A673 (cell line): ENCODE data around the gene MOCS1. TPM values are rescaled to one million over a fixed set of nuclear protein-coding genes. Genes with fewer than 3 reads are reported as not detected.

Experiments used
- BruUV-seq: library from RNA; stranded (reverse); fragments of 400-500 nt; replicated peaks from 2 replicates; lab custom pipeline; 2021; lab: Mats Ljungman, UMichigan
- CTCF ChIA-PET: fragments of 300-600 bp; sonication (Branson Sonifier 250); formaldehyde crosslinking; loops from one replicate; lab custom pipeline; 2022; ENCODE audit warnings: antibody characterized with exemption; lab: Charles Lee
- POLR2A ChIA-PET: fragments of 300-600 bp; sonication (Branson Sonifier 250); formaldehyde crosslinking; loops from one replicate; lab custom pipeline; 2022; ENCODE audit warnings: antibody characterized with exemption; ENCODE audit not compliant: low non-redundant PET; lab: Charles Lee
- DNase-seq: peaks from one replicate; pipeline ENCODE4 v3.0.0-alpha.2; 2015; ENCODE audit warnings: low spot score
- H3K27ac ChIP-seq: fragments of 200-600 bp; sonication (generic); 2 replicates; pipeline ENCODE4 v1.5.1; 2016; ENCODE audit warnings: mixed run types, low read depth, mild to moderate bottlenecking, mixed read lengths, antibody characterized with exemption, low read length; ENCODE audit not compliant: poor library complexity, severe bottlenecking
- H3K27me3 ChIP-seq: fragments of 200-600 bp; sonication (generic); replicated peaks from 2 replicates; pipeline ENCODE4 v1.6.1; 2017; ENCODE audit warnings: mixed run types, low read depth, mild to moderate bottlenecking, mixed read lengths, antibody characterized with exemption, low read length; ENCODE audit not compliant: insufficient read depth, poor library complexity
- H3K36me3 ChIP-seq: fragments of 200-600 bp; sonication (generic); 2 replicates; pipeline ENCODE4 v1.6.1; 2016; ENCODE audit warnings: mixed run types, mild to moderate bottlenecking, mixed read lengths, antibody characterized with exemption, low read length; ENCODE audit not compliant: insufficient read depth, poor library complexity, severe bottlenecking
- H3K4me1 ChIP-seq: fragments of 200-600 bp; sonication (generic); 2 replicates; pipeline ENCODE4 v1.6.1; 2017; ENCODE audit warnings: mixed run types, mild to moderate bottlenecking, mixed read lengths, antibody characterized with exemption, low read length; ENCODE audit not compliant: insufficient read depth, poor library complexity, severe bottlenecking
- H3K4me3 ChIP-seq: fragments of 200-600 bp; sonication (generic); 2 replicates; pipeline ENCODE4 v1.5.1; 2016; ENCODE audit warnings: low read depth, mixed run types, mild to moderate bottlenecking, mixed read lengths, low read length; ENCODE audit not compliant: poor library complexity, severe bottlenecking
- H3K9me3 ChIP-seq: fragments of 200-600 bp; sonication (generic); 2 replicates; pipeline ENCODE4 v1.6.1; 2016; ENCODE audit warnings: mixed run types, low read depth, mild to moderate bottlenecking, mixed read lengths, antibody characterized with exemption, low read length; ENCODE audit not compliant: poor library complexity, severe bottlenecking
- EZH2 ChIP-seq: fragments of 200-600 bp; sonication (generic); IDR thresholded peaks from 2 replicates; pipeline ENCODE4 v1.6.1; 2017; ENCODE audit warnings: borderline replicate concordance, low read depth, mild to moderate bottlenecking, mixed read lengths, antibody characterized with exemption, low read length; ENCODE audit not compliant: poor library complexity, severe bottlenecking
- intact Hi-C: fragments of 100-400 bp; cut with micrococcal nuclease; formaldehyde crosslinking; loops from one replicate; pipeline ENCODE4 v1.10.0; 2022; ENCODE audit not compliant: unreplicated experiment
- total RNA-seq: library from RNA; stranded (reverse); gene quantifications from 2 replicates; pipeline ENCODE4 v1.2.3, GENCODE V29; 2021
- TF ChIP-seq, protein P1 (sequence below): fragments of 300-800, 200-600 bp; sonication (generic); conservative IDR thresholded peaks from 2 replicates; pipeline ENCODE4 v1.5.1; 2017; ENCODE audit warnings: low read depth, mild to moderate bottlenecking, antibody characterized with exemption, low read length, moderate library complexity, mixed read lengths

MOCS1 gene
- total RNA-seq, 1 experiment from 2014 or later = 2.5 TPM

- ChIA-PET CTCF (no interaction called here), POLR2A (no interaction called here)
- intact Hi-C loops = loop anchor here (1.0 kb wide), 2 partner anchors 515 to 530 kb away; no protein-coding TSS in a partner anchor
- Histone ChIP-seq H3K4me1 (no peaks in the 10 kb centered on the region), H3K4me3 (no peak overlapping the region), H3K36me3 (no peaks in the 10 kb centered on the region), H3K27ac (no peak overlapping the region), H3K27me3 (no peaks in the 10 kb centered on the region), H3K9me3 (no peaks in the 10 kb centered on the region)
- no peak for DNase-seq
- no peak for TF ChIP-seq EZH2
- TF ChIP-seq, protein P1, sequence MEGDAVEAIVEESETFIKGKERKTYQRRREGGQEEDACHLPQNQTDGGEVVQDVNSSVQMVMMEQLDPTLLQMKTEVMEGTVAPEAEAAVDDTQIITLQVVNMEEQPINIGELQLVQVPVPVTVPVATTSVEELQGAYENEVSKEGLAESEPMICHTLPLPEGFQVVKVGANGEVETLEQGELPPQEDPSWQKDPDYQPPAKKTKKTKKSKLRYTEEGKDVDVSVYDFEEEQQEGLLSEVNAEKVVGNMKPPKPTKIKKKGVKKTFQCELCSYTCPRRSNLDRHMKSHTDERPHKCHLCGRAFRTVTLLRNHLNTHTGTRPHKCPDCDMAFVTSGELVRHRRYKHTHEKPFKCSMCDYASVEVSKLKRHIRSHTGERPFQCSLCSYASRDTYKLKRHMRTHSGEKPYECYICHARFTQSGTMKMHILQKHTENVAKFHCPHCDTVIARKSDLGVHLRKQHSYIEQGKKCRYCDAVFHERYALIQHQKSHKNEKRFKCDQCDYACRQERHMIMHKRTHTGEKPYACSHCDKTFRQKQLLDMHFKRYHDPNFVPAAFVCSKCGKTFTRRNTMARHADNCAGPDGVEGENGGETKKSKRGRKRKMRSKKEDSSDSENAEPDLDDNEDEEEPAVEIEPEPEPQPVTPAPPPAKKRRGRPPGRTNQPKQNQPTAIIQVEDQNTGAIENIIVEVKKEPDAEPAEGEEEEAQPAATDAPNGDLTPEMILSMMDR = no peak
- no TSS peak for BruUV-seq
Measured at GRCh38 chr6:39891976-39892375, 42.3 kb downstream of the MOCS1 start.

GRCh38 chr6:39891353-39891752 lies 42.9 kb downstream of the MOCS1 start:
- Histone ChIP-seq H3K36me3 (no peaks in the 10 kb centered on the region), H3K27ac (no peak overlapping the region), H3K4me1 (no peaks in the 10 kb centered on the region), H3K9me3 (no peaks in the 10 kb centered on the region), H3K4me3 (no peak overlapping the region), H3K27me3 (no peaks in the 10 kb centered on the region)
- TF ChIP-seq EZH2 = no peak
- TF ChIP-seq, protein P1 = no peak
- BruUV-seq = no TSS peak
- CTCF ChIA-PET = no interaction called here
- DNase-seq = no peak
- intact Hi-C loops = no loop called here
- POLR2A ChIA-PET = no interaction called here

- intact Hi-C loops = no loop called here
- no peak overlapping the region for H3K4me3 ChIP-seq
- BruUV-seq = no TSS peak
- no peaks in the 10 kb centered on the region for H3K4me1 ChIP-seq
- no peaks in the 10 kb centered on the region for H3K9me3 ChIP-seq
- no peak for DNase-seq
- H3K27me3 ChIP-seq = no peaks in the 10 kb centered on the region
- no peak overlapping the region for H3K27ac ChIP-seq
- H3K36me3 ChIP-seq = no peaks in the 10 kb centered on the region
- CTCF ChIA-PET = no interaction called here
- TF ChIP-seq, protein P1 = no peak
- TF ChIP-seq EZH2 = no peak
- POLR2A ChIA-PET = no interaction called here
Measured at GRCh38 chr6:39889229-39889628, 45.0 kb downstream of the MOCS1 start.
